Measurements from ENCODE around the gene SLC7A7.

DNA sequence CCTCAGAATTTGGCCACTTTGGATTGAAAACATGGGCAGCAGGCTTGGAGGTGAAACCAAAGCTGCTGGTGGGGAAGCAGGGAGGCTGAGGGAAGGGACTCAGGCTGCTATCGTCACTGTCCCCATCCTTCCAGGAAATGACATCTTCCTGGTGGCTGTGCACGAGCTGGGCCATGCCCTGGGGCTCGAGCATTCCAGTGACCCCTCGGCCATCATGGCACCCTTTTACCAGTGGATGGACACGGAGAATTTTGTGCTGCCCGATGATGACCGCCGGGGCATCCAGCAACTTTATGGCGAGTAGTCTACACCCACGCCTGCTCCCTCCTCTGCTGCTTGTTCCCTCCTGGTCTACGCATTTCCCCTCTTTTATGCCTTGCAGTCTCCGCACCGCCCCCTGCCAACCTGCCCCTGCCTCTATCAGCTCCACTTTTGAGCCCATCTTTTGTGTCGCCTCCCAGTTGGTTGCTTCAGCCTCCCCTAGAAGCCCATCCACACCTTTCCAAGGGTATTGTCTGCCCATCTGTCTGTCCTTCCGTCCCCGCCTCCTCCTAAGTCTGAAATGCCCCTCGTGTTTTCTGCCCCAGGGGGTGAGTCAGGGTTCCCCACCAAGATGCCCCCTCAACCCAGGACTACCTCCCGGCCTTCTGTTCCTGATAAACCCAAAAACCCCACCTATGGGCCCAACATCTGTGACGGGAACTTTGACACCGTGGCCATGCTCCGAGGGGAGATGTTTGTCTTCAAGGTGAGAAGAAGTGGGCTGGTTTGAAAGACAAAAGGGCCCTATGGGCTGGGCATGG is 28.1 kb upstream of the SLC7A7 start:
- TF ChIP-seq, protein P1, sequence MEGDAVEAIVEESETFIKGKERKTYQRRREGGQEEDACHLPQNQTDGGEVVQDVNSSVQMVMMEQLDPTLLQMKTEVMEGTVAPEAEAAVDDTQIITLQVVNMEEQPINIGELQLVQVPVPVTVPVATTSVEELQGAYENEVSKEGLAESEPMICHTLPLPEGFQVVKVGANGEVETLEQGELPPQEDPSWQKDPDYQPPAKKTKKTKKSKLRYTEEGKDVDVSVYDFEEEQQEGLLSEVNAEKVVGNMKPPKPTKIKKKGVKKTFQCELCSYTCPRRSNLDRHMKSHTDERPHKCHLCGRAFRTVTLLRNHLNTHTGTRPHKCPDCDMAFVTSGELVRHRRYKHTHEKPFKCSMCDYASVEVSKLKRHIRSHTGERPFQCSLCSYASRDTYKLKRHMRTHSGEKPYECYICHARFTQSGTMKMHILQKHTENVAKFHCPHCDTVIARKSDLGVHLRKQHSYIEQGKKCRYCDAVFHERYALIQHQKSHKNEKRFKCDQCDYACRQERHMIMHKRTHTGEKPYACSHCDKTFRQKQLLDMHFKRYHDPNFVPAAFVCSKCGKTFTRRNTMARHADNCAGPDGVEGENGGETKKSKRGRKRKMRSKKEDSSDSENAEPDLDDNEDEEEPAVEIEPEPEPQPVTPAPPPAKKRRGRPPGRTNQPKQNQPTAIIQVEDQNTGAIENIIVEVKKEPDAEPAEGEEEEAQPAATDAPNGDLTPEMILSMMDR (IDR thresholded peaks at IDR 0.05): no peak
- no peak for TF ChIP-seq POLR2A (IDR thresholded peaks at IDR 0.05)
- no peak for TF ChIP-seq POLR2AphosphoS5 (IDR thresholded peaks at IDR 0.05)

Data from upper lobe of left lung (tissue), 4 donors.